Activated CD8-positive, alpha-beta memory T cell treated with anti-CD3 and anti-CD28 coated beads for 36 hours (primary cell): ENCODE results near the gene PTPRN2. TPM values are rescaled to one million over a fixed set of nuclear protein-coding genes. Genes with fewer than 3 reads are reported as not detected.

Experiments used
- CTCF ChIA-PET: fragments of 350-600 bp; sonication (Branson Sonifier 250); formaldehyde crosslinking; loops from one replicate; lab custom pipeline; 2021; ENCODE audit warnings: antibody characterized with exemption; lab: Charles Lee
- POLR2A ChIA-PET: fragments of 350-600 bp; sonication (Branson Sonifier 250); formaldehyde crosslinking; loops from one replicate; lab custom pipeline; 2021; ENCODE audit warnings: antibody characterized with exemption; lab: Charles Lee
- total RNA-seq, 2 experiments: library from RNA; stranded (reverse); gene quantifications; one replicate each; pipeline ENCODE4 v1.2.3, GENCODE V29; 2021

Gene PTPRN2
- total RNA-seq, 2 experiments from 2014 or later, result 0.36 to 0.44 TPM

- ChIA-PET POLR2A (no interaction called here), CTCF (no interaction called here)
Observed at GRCh38 chr7:158329014-158329610, 258.5 kb downstream of the PTPRN2 start.

- POLR2A ChIA-PET, result no interaction called here
- CTCF ChIA-PET, result no interaction called here
Observed at GRCh38 chr7:158328376-158329013, 259.1 kb downstream of the PTPRN2 start.

DNA sequence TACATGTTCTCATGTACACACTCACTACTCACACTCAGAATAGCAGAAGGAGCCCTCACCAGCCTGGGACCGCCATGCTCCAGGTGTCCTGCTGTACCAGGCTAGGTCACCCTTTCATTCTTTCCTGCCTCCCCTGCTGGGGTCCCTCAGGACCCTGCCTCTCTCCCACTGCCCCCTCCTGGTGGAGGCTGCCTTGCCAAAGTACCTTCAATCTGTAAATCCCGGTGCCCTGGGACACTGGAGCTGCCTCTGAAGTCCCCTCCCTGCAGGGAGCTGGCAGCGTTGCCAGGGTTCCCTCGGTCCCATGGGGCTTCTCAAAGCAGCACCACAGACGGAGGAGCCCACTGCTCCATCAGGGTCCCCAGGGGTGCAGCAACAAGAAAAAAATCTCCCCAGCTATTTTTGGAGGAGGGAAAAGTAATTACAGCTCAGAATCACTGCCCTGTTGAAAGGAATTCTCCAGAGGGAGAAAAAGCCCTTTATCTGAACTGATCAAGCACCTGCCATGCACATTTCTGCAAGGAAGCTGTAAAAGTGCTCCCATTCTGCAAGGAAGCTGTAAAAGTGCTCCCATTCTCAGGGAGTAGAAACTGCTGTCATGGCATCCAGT, 259.9 kb downstream of the PTPRN2 start:
- ChIA-PET CTCF (no interaction called here), POLR2A (no interaction called here)

- ChIA-PET POLR2A (no interaction called here), CTCF (no interaction called here)
Observed at GRCh38 chr7:158327012-158327411, 260.6 kb downstream of the PTPRN2 start.

DNA sequence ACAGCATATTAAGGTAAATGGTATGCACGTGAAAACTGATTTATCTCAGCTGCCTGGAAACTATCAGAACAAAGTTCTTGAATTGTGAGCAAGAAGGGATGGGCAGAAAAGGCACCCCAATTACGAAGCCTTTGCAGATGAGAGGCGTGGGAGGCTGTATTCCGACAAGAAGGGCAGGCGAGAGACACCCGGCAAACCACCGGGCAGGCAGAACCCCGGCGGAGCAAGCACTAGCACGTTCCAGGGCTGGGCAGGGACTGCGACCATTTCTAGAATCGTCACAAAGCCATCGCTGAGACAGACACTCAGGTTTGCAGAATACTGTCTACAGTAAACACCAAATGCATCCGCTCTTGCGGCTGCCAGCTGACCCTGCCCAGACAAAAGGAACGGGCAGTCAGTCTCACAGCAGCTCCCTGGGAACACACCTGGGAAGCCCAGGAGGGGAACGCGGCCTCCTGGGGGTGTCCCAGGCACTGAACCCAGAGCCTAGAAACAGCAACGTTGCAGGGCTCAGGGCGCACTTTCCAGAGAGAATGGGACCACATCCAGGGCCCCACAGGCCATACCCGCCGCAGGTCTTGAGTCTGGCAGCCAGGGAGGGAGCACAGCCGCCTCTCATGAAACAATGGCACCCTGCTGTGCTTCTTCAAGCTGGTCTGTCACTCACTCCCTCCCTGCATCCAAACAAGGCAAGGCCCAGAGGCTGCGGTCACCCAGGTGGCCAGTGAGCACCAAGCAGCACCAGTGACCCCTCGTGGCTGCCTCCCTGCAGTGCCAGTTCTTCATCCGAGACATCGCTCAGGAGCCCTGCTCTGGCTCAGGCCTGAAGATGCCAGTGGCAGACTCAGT, 261.9 kb downstream of the PTPRN2 start:
- POLR2A ChIA-PET, result no interaction called here
- CTCF ChIA-PET, result no interaction called here

DNA sequence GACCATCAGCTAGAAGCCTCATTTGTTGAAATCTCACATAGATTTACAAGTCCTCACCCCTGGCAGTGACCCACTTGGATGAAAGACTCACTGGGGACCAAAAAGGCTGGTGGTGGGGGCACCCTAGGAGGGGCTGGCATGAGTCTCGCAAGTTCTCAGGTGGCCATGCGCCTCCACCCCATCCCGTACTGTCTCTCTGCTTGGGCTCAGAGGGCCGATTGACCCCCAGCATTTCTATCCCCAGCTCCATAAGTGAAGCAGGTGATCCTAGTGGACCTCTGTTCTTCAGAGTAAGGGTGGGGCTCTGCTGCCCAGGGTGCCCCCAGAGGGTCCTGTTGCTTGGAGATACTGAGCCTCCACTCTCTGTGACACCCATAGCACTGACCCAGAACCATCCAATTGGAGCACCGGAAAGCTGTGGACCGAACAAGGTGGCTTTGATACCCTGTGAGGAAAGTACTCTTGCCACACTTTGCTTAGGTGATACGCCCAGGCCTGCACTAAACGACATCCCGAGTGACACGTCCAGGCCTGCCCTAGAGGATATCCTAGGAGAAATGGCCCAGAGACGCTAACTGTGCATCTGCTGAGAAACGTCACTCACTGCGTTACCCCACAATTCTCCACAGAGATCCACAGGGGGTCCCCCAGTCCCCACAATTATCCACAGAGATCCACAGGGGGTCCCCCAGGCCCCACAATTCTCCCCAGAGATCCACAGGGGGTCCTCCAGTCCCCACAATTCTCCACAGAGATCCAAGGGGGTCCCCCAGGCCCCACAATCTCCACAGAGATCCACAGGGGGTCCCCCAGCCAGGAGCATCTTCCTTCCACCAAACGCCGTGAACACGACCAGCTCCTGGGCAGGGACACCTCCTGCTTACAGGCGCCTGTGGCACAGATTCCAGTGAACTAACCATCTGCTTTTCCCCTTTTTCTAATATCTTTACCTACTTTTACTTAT, 262.9 kb downstream of the PTPRN2 start:
- ChIA-PET CTCF (no interaction called here), POLR2A (no interaction called here)

DNA sequence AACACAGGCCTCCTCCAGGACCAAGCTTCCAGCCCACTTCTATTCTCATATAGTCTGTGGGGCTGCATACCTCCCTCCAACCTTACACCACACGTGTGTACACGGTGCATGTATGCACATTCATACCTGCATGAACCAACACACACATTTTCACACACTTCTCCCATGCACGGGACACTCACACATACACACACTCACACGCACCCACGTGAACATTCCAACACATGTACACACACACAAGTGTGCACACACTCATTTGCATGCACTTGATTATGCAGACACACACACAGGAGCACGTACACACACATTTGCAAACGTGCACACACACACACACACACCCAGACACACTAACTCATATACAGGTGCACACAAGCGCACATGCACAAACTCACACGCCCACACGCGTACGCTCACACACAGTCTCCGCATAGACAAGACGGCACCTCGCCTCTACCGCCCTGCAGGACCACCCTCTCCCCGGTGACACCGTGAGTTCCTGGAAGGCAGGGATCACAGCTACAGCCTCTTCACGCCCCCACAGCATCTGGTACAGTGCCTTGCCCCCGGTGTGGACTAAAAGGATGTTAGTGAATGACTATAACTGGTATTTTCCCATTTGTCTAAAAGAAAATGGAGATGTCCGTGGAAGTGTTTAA, 263.8 kb downstream of the PTPRN2 start:
- CTCF ChIA-PET, result no interaction called here
- POLR2A ChIA-PET, result no interaction called here

- ChIA-PET CTCF (no interaction called here), POLR2A (no interaction called here)
Observed at GRCh38 chr7:158322616-158323530, 264.8 kb downstream of the PTPRN2 start.

GRCh38 chr7:158321936-158322615, 265.5 kb downstream of the PTPRN2 start:
- POLR2A ChIA-PET, result no interaction called here
- CTCF ChIA-PET, result no interaction called here

DNA sequence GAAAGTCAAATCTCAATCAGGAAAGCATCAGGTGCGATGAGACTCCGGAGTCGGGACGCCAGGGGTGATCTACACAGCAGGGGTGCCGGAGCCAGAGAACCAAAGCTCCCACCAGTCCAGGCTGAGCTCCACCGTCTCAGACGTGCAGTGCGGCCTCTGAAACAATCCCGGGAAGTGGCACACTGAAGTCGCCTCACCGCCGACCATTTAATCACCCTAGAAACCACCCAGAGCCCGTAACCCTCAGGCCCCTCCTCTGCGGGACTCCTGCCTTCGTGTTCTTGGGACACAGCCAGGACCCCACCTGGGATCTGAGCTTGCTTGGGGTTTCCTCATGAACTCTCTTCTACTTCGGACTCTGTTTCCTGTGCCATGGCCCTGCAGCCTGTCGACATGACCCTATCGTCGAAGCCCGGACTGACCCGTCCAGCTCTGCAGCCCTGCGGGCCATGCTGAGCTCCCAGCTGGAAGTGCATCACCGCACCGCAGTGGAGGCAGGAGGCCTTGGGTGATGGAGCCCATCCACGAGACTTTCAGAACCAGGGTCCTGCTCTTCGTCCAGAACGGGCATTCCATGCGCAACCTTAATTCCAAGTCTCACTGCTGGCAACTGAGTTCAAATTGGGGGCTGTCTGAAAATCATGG, 266.4 kb downstream of the PTPRN2 start:
- POLR2A ChIA-PET, result no interaction called here
- CTCF ChIA-PET, result no interaction called here

DNA sequence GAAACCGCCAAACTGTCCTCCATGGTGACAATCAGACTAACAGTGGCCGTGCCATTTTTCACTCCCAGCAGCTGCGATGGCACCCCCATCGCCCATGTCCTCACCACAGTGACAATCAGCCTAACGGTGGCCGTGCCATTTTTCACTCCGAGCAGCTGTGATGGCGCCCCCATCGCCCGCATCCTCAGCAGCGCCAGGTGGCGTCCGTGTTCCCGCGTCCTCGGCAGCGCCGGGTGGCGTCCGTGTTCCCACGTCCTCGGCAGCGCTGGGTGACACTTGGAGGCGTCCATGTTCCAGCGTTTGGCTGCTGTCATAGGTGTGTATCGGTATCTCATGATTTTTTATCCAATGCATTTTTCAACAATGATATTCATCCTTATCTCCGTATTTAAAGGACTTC, 267.3 kb downstream of the PTPRN2 start:
- POLR2A ChIA-PET, result no interaction called here
- CTCF ChIA-PET, result interaction anchor here (0.6 kb wide), 1 partner anchor 38 kb away, joined by 3 read pairs; no protein-coding TSS in a partner anchor

DNA sequence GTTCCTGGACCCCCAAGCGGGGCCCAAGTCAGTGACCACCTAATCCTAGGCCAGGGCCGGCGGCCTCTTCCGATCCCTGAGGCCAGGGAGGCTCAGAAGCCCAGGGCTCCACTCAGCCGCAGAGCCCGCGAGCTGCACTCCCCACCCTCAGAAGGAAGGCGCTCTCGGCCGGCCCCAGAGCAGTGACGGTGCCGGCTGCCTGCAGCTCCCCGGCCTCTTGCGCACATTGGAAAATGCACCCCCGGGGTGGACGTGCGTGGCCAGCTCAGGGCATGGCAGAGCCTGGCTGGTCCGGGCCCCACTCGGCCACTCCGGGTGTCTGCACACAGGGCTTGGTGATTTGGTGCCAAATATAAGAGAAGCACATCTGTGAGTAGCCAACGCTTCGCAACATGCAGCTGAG, 269.1 kb downstream of the PTPRN2 start:
- ChIA-PET CTCF (interaction anchor here (0.5 kb wide), 1 partner anchor 83 kb away, joined by 3 read pairs; no protein-coding TSS in a partner anchor), POLR2A (no interaction called here)

- CTCF ChIA-PET, result no interaction called here
- POLR2A ChIA-PET, result no interaction called here
Observed at GRCh38 chr7:158317238-158318205, 270.1 kb downstream of the PTPRN2 start.

GRCh38 chr7:158316466-158317031, 271.1 kb downstream of the PTPRN2 start:
- POLR2A ChIA-PET, result no interaction called here
- CTCF ChIA-PET, result no interaction called here

DNA sequence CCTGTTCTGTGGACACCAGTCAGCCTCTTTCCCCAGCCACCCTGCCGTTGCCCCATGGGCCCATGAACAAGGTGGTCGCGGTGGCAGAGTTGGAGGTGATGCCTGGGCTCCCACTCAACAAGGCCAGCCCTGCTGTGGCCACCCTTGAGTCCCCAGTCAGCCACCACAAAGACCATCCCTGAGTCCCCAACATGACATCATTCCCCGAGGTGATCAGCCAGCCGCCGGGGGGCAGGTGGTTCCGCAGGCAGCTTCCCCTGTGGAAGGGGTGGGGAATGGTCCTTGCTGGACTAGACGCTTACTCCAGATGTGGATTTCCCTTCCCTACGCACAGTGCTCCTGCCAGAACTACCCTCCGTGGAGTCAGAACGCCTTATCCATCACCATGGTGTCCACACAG, 271.7 kb downstream of the PTPRN2 start:
- POLR2A ChIA-PET, result no interaction called here
- CTCF ChIA-PET, result no interaction called here
